HG02973 (cell line): ENCODE results near the gene CCDC171.
"Not testable (repeated sequence)": the region's sequence is repeated elsewhere in the genome, so short reads cannot be mapped to it uniquely, and the experiment has no call there.

ENCODE experiments used
- ATAC-seq: cut with Tn5 transposase; IDR thresholded peaks from one replicate; pipeline ENCODE4 v1.9.1; 2021; ENCODE audit warnings: moderate library complexity; ENCODE audit not compliant: unreplicated experiment

The CCDC171 gene

DNA sequence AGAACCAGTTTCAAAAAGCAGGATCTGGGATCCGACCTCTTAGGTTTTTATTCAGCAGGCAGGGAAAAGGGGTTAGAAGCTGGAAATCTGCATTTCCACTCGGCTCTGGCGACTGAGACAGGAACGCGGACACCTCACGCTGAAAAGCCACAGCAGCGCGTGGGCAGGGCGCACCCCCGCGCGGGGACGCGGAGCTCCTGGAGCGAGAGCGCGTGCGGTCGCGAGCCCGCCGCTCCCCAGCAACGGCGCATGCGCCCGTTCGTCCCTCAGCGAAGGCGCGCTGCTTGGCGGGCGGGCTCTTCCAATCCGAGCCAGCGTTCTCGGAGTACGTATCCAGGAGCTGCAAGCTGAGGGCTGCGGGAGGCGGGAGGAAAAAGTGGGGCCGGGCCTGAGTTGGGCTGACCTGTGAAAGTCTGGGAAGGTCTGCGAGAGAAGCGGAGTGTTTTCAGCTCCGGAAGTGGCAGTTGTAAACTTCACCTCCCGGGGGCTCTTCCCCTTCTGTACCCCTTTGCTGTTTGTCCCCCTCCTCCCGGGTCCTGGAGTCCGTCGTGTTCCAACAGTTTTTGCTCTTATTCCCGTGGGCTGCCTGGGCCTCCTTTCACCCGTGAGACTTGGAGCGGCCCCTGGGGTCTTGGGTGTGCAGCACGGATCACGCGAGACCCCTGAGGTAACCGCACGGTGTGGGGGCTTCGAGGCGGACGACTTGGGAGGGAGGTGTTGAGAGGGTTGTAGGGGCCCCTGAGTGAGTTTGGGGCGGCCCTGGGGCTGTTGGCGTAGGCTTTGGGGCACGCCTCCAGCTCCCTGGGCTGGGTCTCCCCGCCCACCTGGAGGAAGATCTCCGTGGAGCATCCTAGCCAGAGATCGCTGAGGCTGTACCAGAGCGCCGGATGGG is at the start of gene CCDC171:
Gene CCDC171, plus strand, starts transcription at position 408 of the 892 bp plus-strand sequence. CDS start 11,046 bp downstream, outside the sequence.
- peak; percentile 72 for ATAC-seq

DNA sequence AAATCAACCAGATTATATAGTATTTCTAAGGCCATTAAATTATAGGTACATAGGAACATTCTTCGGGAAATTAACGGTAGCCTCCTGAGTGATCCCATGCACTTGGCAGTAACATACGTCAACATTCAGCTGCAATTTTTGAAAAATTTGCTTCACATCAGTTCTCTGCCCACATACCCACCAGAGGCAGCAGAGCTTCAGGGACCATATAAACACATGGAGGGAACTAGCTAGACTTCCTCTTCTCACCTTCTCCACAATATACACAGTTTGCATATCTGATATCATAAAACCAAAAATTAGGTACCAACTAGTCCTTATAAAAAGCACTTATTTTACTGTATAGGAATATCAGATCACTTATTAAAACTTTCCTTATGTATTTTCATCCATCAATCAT is 46.9 kb upstream of the CCDC171 start:
- no peak for ATAC-seq

- ATAC-seq: peak; percentile 30
These were observed 42.7 kb upstream of the CCDC171 start for GRCh38 chr9:15509931-15510788.

DNA sequence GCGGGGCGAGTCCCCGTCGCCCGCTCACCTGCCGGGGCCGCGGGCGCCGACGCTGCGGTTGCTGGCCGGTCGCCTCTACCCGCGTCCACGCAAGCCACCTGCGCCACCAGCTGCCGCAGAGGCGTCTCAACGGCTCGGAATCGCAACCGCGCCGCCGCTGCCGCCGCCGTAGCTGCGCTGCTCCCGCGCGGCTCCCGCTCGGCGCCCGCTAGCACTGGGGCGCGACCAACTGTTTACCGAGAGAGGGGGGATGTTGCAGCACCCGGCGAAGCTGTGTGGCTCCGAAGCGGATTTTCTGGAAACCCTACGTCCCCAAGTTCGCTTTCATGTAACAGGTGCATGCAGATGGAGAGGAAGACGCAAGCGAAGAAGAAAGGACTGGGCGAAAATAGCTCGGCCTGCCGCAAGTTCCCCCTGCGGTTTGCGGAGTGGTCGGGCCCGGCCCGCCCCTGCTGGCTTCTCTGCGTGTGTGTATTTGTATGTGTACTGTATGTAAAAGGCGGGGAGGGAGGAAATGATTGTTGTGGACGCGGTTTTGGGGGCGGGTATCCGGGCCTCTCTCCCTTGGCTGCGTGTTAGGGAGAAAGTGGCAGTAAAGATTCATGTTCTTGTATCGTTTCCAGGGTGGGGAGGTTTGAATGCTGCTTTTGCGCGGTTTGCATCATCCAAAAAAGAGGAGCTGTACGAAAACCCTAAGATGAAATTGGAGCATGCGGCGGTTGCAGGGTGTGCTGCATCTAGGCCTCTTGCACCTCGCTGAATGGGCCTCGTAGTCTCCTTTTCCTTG is 41.9 kb upstream of the CCDC171 start, which contains the start of gene PSIP1:
Gene PSIP1, minus strand, starts transcription at position 182 of the 787 bp plus-strand sequence. CDS start 782 bp downstream, outside the sequence.
- ATAC-seq: peak; percentile 73

- no peak for ATAC-seq
These were observed 40.6 kb upstream of the CCDC171 start for GRCh38 chr9:15512204-15512603.

GRCh38 chr9:15512889-15513288 is 40.0 kb upstream of the CCDC171 start:
- no peak for ATAC-seq

DNA sequence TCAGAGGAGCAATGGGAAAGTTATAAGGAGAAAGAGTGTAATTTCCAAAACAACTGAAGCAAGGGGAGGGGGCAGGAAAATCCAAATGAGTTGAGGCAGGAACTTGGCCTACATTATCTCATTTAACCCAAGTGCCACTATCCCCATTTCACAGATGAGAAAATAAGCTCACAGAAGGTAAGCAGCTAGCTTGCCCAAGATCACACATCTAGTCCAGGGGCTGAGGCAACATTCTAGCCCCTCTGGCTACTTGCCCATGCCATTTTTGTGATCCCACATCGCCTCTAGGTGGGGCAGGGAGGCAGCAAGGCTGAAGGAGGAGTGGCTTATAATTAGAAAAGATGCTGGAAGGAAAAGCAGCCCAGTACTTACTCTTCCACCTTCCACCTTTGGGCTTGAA is 39.5 kb upstream of the CCDC171 start:
- ATAC-seq: no peak

DNA sequence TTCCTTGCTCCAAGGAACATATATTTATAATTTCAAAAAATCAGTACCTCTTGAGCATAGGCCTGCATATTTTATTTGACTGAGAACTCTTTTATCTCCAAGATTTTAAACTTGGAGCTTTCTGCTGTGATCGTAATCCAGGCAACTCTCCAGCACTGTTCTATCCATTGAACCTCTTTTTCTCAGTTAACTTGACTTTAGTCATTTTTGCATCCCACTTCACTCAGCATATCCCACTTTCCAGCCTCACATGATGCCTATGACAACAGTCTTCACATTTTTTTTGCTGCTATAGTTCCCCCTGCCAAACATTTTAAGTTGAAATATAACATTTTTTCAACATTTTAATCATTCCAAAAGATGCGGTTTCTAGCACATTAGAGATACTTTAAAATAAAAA is 33.0 kb upstream of the CCDC171 start:
- ATAC-seq: no peak

GRCh38 chr9:15521254-15521653 is 31.6 kb upstream of the CCDC171 start:
- no peak for ATAC-seq

- ATAC-seq: no peak
These were observed 30.6 kb upstream of the CCDC171 start for GRCh38 chr9:15522130-15522755.

DNA sequence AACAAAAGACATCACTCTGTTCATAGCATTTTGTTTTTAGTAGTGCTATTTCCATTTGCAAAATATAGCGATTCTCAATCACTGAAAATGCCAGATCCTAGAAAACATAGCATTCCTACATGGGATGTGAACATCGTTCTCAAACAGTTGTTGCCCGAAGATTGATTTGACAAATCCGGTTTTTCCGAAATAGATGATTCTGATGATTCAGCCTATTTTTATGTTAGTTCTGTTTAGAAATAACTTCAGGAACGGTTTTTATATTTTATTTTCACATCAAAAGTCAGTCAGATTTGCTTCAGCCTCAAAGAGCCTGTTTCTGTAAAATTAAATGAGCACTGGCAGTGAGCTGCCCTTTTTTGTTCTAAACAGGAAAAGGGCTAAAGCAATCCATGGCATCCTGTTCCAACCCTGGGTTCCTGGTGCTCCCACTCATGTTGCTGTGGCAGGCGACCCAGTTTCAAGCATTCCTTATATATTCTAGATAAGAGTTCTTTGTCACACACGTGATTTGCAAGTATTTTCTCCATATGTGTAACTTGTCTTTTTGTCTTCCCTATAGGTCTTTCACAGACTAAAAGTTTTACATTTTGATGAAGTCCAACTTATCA is 27.9 kb upstream of the CCDC171 start:
- no peak for ATAC-seq

DNA sequence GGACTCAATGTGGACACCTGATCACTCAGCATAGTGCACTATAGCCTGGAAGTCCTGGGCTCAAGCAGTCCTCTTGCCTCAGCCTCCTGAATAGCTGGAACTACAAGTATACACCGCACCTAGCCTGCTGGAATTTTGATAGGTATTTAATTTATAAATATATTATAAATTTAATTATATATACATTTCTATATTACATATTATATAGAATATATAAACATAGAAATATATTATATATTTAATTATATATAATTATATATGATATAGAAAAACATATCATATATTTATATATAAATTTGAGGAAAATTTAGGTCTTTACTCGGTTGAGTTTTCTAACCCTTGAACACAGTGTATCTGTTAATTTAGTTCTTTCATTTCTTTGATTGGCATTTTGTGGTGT is 26.9 kb upstream of the CCDC171 start:
- no peak for ATAC-seq

DNA sequence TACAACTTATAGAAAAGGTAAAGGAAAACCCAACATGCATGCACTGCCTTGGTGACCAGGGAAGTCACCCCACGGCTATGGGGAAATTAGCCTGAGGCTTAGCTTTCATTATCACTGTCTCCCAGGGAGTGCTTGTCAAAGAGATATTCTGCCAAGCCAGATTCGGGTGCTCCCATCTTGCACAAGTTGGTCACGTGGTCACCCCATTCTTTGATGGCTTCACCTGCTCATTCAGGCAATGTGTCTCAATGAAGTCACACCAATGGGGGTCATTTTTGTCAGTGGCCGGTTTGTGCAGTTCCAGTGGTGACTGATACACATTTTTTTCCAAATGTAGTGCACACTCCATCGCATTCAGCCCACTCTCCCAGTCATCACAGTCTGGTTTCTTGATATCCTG is 25.8 kb upstream of the CCDC171 start:
- not testable (repeated sequence) for ATAC-seq

DNA sequence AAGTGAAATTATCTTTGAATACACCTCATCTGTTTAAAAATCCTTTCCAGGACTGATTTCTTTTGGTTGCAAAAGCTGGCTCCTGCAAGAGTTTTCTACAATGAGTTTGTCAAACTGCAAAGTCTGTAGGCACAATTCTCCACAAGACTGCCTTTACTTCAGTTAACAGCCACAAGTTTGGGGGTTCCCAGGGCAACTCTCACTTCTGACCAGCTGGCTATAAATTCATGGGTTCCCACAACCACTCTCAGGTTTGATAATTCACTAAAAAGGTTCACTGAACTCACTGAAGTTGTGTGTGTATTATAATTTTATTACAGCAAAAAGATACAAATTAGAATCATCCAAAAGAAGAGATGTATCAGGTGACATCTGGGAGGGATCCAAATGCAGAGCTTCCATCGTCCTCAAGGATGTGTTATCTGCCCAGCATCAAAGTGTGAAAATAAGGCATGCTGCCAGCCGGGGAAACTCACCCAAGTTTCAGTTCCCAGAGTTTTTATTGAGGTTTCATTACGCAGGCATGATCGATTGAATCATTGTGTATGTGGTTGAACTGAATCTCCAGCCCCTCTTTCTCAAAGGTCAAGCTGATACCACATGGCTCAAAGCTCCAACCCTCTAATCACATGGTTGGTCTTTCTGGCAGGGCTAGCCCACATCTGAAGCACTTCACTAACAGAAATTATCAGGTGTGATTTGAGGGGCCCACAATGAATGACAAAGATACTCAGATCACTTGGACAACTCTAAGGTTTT is 23.1 kb upstream of the CCDC171 start:
- peak; percentile 77 for ATAC-seq

DNA sequence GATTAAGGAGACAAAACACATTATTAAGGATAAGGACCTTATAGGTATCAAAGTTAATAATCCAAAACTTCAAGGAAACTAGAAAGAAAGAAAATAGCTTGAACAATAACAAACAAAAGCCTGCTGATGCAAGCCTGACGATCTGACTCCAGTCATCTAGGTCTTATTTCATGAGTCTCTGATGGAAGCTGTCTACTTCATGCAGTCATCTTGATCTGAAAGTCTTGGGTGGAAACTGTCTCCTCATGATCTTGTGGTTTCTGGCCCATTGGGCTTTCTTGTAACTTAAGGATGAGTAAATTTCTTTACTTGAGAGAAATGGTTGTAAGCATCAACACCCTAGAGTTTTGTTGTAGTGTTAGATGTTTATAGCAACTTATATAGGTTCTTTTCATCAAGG is 21.5 kb upstream of the CCDC171 start:
- ATAC-seq: peak; percentile 50

DNA sequence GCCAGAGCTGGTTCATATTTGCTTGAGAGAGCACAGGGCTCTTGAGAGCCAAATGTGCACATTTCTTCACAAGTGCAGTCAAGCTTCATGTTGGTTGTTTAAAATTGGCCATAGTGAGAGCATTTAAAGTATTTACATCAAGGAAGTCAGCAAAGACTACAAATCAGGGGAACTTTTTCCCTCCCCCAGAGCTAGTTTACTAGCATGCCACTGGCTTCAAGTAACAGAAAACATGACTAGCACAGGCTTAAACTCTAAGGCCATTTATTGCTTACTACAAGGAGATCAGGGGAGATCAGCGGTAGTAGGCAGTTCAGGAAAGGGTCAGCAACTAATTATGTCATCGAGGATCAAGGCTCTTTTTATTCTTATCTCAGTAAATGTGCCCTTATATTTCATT is 11.0 kb upstream of the CCDC171 start:
- ATAC-seq: no peak

DNA sequence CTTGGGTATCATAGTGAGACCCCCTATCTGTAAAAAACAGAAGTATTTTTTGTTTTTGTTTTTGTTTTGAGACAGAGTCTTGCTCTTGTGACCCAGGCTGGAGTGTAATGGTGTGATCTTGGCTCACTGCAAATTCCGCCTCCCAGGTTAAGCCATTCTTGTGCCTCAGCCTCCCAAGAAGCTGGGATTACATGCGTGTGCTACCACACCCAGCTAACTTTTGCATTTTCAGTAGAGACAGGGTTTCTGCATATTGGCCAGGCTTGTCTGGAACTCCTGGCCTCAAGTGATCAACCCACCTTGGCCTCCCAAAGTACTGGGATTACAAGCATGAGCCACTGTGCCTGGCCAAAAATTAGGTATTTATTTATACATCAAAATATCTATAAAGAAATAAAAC is 10.2 kb upstream of the CCDC171 start:
- no peak for ATAC-seq

DNA sequence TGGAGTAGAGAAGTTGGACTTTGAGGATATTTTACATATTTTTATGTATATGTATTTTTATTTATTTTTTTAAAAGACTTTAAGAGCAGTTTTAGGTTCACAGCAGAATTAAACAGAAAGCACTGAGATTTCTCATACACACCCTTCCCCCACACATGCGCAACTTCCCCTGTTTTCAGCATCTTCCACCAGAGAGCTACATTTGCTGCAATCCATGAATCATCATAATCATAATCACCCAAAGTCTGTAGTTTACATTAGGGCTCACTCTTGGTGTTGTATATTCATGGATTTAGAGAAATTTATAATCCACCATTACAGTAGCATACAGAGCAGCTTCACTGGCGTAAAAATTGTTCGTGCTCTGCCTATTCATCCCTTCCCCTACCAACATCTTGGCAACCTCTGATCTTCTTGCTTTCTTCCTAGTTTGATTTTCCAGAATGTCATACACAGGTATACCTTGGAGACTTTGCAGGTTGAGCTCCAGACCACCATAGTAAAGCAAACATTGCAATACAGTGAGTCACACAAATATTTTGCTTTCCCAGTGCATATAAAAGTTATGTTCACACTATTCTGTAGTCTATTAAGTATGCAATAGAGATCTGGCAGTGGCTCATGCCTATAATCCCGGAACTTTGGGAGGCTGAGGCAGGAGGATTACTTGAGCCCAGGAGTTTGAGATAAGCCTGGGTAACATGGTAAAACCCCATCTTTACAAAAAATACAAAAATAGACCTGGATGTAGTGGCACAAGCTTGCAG is 9.6 kb upstream of the CCDC171 start:
- ATAC-seq: no peak

DNA sequence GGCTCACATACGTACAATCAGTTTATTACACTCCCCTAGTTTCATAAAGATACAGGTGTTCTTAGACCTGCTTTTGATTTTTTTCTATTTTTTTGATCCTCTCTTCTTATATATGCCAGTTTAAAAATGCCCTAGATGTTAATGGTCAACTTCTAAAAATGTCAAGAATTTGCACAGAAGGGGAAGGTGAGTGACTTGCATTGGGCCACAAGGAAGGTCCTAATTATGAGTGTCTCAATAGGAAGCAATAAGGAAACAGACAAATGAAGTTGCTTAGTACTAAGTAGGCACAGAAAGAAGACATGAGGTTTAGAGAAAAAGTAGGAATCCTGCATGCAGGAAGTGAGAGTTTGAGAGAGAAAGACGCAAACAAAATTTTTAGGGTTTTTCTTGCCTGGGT is 3.2 kb upstream of the CCDC171 start:
- no peak for ATAC-seq
